ENCODE measurements around the gene UBE2Q1.

GRCh38 chr1:154501423-154502065 lies 56.9 kb downstream of the UBE2Q1 start:
- TF ChIP-seq, protein P1, sequence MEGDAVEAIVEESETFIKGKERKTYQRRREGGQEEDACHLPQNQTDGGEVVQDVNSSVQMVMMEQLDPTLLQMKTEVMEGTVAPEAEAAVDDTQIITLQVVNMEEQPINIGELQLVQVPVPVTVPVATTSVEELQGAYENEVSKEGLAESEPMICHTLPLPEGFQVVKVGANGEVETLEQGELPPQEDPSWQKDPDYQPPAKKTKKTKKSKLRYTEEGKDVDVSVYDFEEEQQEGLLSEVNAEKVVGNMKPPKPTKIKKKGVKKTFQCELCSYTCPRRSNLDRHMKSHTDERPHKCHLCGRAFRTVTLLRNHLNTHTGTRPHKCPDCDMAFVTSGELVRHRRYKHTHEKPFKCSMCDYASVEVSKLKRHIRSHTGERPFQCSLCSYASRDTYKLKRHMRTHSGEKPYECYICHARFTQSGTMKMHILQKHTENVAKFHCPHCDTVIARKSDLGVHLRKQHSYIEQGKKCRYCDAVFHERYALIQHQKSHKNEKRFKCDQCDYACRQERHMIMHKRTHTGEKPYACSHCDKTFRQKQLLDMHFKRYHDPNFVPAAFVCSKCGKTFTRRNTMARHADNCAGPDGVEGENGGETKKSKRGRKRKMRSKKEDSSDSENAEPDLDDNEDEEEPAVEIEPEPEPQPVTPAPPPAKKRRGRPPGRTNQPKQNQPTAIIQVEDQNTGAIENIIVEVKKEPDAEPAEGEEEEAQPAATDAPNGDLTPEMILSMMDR (conservative IDR thresholded peaks at IDR 0.05): no peak
- no peak for TF ChIP-seq ZFX (IDR thresholded peaks at IDR 0.05)

Data from C4-2B (cell line).